Upper lobe of left lung (tissue), 4 donors: ENCODE results near the gene SLC27A4.

Experiments
- EP300 ChIP-seq, 4 donors: sonication (generic); formaldehyde crosslinking; IDR thresholded peaks; one replicate each; pipeline ENCODE4 v1.5.1; 2017; ENCODE audit warnings: antibody characterized with exemption in 4 of 4, control low read depth in 2 of 4
- POLR2A ChIP-seq, 4 donors: fragments of 450-650 bp; IDR thresholded peaks; one replicate each; pipeline ENCODE4 v1.5.1; 2016 to 2017; ENCODE audit warnings: antibody characterized with exemption in 4 of 4, mild to moderate bottlenecking in 2 of 4
- POLR2AphosphoS5 ChIP-seq, 2 donors: sonication (generic); formaldehyde crosslinking; IDR thresholded peaks; one replicate each; pipeline ENCODE4 v1.5.1; 2017; ENCODE audit warnings: antibody characterized with exemption in 2 of 2
- TF ChIP-seq, protein P1 (sequence below), 6 experiments: fragments of 450-650 bp in 4 of 6; fragments of 200-600 bp in 2 of 6; sonication (generic) in 2 of 6; IDR thresholded peaks; one replicate each; pipeline ENCODE4 v1.5.1; 2016 to 2019; ENCODE audit warnings: antibody characterized with exemption in 6 of 6

DNA sequence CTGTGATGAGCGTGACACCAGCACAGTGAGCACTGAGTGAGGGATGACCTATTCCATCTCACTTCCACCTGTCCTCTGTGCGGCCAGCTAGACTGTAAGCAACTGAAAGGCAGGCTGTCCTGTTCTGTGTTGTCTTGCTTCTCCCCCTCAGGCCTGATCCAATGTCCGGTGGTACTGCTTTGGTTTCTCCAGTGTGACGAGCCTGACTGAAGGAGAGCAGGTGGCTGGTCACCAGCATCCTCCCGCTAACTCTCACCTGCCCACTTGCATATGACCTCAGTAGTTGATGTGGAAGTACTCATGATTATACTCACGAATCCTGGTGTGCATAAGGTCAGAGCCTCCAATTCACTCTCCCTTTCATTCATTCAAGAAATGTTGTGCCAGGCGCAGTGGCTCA lies 2.4 kb upstream of the SLC27A4 start:
- TF ChIP-seq, protein P1, sequence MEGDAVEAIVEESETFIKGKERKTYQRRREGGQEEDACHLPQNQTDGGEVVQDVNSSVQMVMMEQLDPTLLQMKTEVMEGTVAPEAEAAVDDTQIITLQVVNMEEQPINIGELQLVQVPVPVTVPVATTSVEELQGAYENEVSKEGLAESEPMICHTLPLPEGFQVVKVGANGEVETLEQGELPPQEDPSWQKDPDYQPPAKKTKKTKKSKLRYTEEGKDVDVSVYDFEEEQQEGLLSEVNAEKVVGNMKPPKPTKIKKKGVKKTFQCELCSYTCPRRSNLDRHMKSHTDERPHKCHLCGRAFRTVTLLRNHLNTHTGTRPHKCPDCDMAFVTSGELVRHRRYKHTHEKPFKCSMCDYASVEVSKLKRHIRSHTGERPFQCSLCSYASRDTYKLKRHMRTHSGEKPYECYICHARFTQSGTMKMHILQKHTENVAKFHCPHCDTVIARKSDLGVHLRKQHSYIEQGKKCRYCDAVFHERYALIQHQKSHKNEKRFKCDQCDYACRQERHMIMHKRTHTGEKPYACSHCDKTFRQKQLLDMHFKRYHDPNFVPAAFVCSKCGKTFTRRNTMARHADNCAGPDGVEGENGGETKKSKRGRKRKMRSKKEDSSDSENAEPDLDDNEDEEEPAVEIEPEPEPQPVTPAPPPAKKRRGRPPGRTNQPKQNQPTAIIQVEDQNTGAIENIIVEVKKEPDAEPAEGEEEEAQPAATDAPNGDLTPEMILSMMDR (IDR thresholded peaks at IDR 0.05): no peak
- TF ChIP-seq POLR2A (IDR thresholded peaks at IDR 0.05) (no peak), POLR2AphosphoS5 (IDR thresholded peaks at IDR 0.05) (no peak), EP300 (IDR thresholded peaks at IDR 0.05) (no peak)
